ENCODE results near the gene NGFR. TPM values are rescaled to one million over a fixed set of nuclear protein-coding genes. Genes with fewer than 3 reads are reported as not detected.

NGFR gene
- total and polyA plus RNA-seq, 2 experiments from 2014 or later: 16.5 to 27.0 TPM

DNA sequence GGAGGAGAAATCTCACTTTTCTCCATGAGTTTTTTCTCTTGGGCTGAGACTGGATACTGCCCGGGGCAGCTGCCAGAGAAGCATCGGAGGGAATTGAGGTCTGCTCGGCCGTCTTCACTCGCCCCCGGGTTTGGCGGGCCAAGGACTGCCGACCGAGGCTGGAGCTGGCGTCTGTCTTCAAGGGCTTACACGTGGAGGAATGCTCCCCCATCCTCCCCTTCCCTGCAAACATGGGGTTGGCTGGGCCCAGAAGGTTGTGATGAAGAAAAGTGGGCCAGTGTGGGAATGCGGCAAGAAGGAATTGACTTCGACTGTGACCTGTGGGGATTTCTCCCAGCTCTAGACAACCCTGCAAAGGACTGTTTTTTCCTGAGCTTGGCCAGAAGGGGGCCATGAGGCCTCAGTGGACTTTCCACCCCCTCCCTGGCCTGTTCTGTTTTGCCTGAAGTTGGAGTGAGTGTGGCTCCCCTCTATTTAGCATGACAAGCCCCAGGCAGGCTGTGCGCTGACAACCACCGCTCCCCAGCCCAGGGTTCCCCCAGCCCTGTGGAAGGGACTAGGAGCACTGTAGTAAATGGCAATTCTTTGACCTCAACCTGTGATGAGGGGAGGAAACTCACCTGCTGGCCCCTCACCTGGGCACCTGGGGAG, 19.1 kb downstream of the NGFR start:
- no peak overlapping the region for H3K4me3 ChIP-seq
- no peaks in the 10 kb centered on the region for H3K27me3 ChIP-seq
- peak; percentile 41 to 64 for DNase-seq (ENCODE audit: low read depth in 1 of 2, low spot score in 1 of 2)
- peak overlapping the region; percentile 93 for H3K27ac ChIP-seq
- no peaks in the 10 kb centered on the region for H3K9me3 ChIP-seq (ENCODE audit: low read depth)
- H3K4me1 ChIP-seq (ENCODE audit: low read depth): peaks cover 22% of the 10 kb centered on the region
- TF ChIP-seq, protein P1, sequence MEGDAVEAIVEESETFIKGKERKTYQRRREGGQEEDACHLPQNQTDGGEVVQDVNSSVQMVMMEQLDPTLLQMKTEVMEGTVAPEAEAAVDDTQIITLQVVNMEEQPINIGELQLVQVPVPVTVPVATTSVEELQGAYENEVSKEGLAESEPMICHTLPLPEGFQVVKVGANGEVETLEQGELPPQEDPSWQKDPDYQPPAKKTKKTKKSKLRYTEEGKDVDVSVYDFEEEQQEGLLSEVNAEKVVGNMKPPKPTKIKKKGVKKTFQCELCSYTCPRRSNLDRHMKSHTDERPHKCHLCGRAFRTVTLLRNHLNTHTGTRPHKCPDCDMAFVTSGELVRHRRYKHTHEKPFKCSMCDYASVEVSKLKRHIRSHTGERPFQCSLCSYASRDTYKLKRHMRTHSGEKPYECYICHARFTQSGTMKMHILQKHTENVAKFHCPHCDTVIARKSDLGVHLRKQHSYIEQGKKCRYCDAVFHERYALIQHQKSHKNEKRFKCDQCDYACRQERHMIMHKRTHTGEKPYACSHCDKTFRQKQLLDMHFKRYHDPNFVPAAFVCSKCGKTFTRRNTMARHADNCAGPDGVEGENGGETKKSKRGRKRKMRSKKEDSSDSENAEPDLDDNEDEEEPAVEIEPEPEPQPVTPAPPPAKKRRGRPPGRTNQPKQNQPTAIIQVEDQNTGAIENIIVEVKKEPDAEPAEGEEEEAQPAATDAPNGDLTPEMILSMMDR (IDR thresholded peaks at IDR 0.05; ENCODE audit: low read depth, low read length): peak; percentile 55
- no peaks in the 10 kb centered on the region for H3K36me3 ChIP-seq

DNA sequence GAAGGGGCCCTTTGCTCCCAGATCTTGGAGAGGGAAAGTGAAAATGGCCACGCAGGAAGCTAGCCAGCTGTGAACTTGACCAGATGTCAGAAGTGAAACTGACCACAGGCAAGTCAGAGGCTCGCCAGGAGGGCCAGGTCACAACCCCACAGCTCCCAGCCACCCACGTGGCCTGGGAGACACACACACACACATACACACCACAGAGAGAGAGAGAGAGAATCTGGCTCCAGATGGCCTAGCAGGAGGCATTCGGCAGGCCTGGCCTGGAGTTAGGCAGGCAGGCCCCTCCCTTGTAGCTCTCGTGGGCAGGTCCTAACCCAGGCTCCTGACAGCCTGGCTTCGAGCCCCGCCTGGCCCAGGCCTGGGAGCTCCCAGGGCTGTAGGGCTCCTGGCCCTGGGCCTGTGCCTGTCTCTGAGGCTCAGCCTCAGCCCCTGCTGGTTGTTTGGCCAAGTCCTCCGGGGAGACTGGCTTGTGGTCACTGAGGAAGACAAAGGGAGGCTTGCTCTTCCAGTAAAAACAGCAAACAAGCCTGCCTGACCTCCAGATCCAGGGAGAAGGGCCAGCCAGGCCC, 20.2 kb downstream of the NGFR start:
- peak overlapping the region; percentile 93 for H3K27ac ChIP-seq
- H3K4me3 ChIP-seq: no peak overlapping the region
- H3K27me3 ChIP-seq: no peaks in the 10 kb centered on the region
- no peaks in the 10 kb centered on the region for H3K9me3 ChIP-seq (ENCODE audit: low read depth)
- H3K4me1 ChIP-seq (ENCODE audit: low read depth): peaks cover 22% of the 10 kb centered on the region
- H3K36me3 ChIP-seq: no peaks in the 10 kb centered on the region
- TF ChIP-seq, protein P1 (IDR thresholded peaks at IDR 0.05; ENCODE audit: low read depth, low read length): peak; percentile 56
- DNase-seq (ENCODE audit: low read depth in 1 of 2, low spot score in 1 of 2): peak; percentile 87 to 100

DNA sequence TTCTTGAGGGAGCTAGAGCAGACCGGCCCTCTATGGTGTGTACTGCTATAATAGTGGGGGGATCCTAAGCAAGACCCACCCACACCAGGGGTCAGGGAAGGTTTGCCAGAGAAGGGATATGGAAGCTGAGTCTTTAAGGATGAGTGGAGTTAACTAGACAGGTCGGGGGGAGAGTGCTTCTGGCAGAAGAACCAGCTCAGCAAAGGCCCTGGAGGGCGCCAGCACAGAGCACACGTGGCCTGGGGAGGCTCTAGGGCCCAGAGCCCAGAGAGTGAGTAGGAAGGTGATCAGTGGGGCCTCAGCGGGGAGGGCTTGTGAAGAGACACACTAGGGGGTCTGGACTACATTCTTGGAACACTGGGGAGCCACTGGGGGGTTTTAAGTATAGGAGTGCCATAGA, 21.1 kb downstream of the NGFR start:
- peaks cover 22% of the 10 kb centered on the region for H3K4me1 ChIP-seq (ENCODE audit: low read depth)
- no peaks in the 10 kb centered on the region for H3K9me3 ChIP-seq (ENCODE audit: low read depth)
- peak in 1 of 2 donors; percentile 55 for DNase-seq (ENCODE audit: low read depth in 1 of 2, low spot score in 1 of 2)
- H3K36me3 ChIP-seq: no peaks in the 10 kb centered on the region
- no peaks in the 10 kb centered on the region for H3K27me3 ChIP-seq
- no peak overlapping the region for H3K4me3 ChIP-seq
- peak overlapping the region; percentile 93 for H3K27ac ChIP-seq
- TF ChIP-seq, protein P1 (IDR thresholded peaks at IDR 0.05; ENCODE audit: low read depth, low read length): no peak

- TF ChIP-seq, protein P1 (IDR thresholded peaks at IDR 0.05; ENCODE audit: low read depth, low read length): no peak
- no peak overlapping the region for H3K4me3 ChIP-seq
- no peak for DNase-seq (ENCODE audit: low read depth in 1 of 2, low spot score in 1 of 2)
- no peaks in the 10 kb centered on the region for H3K27me3 ChIP-seq
- H3K27ac ChIP-seq: no peak overlapping the region
- no peaks in the 10 kb centered on the region for H3K9me3 ChIP-seq (ENCODE audit: low read depth)
- H3K36me3 ChIP-seq: no peaks in the 10 kb centered on the region
- H3K4me1 ChIP-seq (ENCODE audit: low read depth): peaks cover 22% of the 10 kb centered on the region
Measured at GRCh38 chr17:49518346-49519078, 23.4 kb downstream of the NGFR start.

DNA sequence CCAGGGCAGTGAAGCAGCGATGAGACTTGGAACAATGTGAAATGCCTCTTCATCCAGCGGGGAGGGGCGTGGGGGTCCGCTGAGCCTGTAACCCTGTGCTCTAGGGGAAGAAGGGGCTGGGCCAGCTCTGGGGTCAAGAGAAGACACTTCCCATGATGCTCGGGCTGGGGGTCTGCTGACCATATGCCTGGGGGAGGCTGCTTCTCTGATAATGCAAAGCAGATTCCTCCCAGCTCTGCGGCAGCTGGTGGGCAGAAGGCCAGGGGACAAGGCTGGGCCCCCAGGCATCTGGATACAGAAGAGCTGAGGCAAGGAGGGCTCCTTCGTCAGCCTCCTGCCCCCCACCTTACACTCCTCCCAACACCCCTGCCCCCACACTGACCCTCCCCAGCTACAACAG, 24.7 kb downstream of the NGFR start:
- Histone ChIP-seq H3K27me3 (no peaks in the 10 kb centered on the region), H3K27ac (no peak overlapping the region), H3K4me3 (no peak overlapping the region), H3K9me3 (ENCODE audit: low read depth) (no peaks in the 10 kb centered on the region), H3K4me1 (ENCODE audit: low read depth) (peaks cover 18% of the 10 kb centered on the region), H3K36me3 (no peaks in the 10 kb centered on the region)
- DNase-seq (ENCODE audit: low read depth in 1 of 2, low spot score in 1 of 2): peak in 1 of 2 donors; percentile 44
- TF ChIP-seq, protein P1 (IDR thresholded peaks at IDR 0.05; ENCODE audit: low read depth, low read length): no peak
